PC-9 (cell line): Measurements from ENCODE around the gene CPA5.

Source experiments
- EZH2 ChIP-seq: fragments of 200-600 bp; sonication (generic); IDR thresholded peaks from 2 replicates; pipeline ENCODE4 v1.8.0; 2017; ENCODE audit warnings: antibody characterized with exemption, low read depth
- TF ChIP-seq, protein P1 (sequence below): fragments of 200-600 bp; sonication (generic); conservative IDR thresholded peaks from 2 replicates; pipeline ENCODE4 v1.6.1; 2017; ENCODE audit warnings: mixed run types, antibody characterized with exemption, mild to moderate bottlenecking, moderate library complexity

DNA sequence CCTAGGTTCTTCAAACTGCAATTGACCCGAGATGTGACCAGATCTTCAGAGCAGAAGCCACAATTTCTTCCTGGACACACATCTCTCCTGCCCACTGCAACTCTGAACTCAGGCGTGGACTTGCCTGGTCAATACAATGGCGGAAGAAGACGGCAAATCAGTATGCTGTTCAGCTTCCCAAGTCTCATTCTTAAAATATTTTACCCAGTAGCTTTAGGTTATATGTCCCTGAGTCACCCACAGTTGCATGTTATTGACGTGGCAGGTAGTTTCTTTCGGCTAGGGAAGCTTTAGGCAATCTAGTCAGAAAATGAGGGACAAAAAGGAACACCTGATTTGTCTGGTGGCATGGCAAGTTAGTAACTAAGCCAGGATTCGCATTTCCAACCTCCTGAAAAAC, 73.7 kb downstream of the CPA5 start:
- no peak for TF ChIP-seq EZH2
- TF ChIP-seq, protein P1, sequence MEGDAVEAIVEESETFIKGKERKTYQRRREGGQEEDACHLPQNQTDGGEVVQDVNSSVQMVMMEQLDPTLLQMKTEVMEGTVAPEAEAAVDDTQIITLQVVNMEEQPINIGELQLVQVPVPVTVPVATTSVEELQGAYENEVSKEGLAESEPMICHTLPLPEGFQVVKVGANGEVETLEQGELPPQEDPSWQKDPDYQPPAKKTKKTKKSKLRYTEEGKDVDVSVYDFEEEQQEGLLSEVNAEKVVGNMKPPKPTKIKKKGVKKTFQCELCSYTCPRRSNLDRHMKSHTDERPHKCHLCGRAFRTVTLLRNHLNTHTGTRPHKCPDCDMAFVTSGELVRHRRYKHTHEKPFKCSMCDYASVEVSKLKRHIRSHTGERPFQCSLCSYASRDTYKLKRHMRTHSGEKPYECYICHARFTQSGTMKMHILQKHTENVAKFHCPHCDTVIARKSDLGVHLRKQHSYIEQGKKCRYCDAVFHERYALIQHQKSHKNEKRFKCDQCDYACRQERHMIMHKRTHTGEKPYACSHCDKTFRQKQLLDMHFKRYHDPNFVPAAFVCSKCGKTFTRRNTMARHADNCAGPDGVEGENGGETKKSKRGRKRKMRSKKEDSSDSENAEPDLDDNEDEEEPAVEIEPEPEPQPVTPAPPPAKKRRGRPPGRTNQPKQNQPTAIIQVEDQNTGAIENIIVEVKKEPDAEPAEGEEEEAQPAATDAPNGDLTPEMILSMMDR: no peak
